IPS DF 4.7 (cell line): Measurements from ENCODE around the gene NMNAT3.

Experiments used
- DNase-seq: peaks from one replicate; pipeline ENCODE4 v3.0.0-alpha.2; 2013; ENCODE audit warnings: low spot score; ENCODE audit errors: extremely low read depth

Gene NMNAT3

GRCh38 chr3:139521144-139521543 lies 156.6 kb downstream of the NMNAT3 start:
- DNase-seq: no peak

- DNase-seq: no peak
Measured at GRCh38 chr3:139519998-139520737, 157.6 kb downstream of the NMNAT3 start.

- no peak for DNase-seq
Measured at GRCh38 chr3:139518926-139519842, 158.6 kb downstream of the NMNAT3 start.

GRCh38 chr3:139518306-139518705 lies 159.5 kb downstream of the NMNAT3 start:
- no peak for DNase-seq

- no peak for DNase-seq
Measured at GRCh38 chr3:139517321-139518065, 160.3 kb downstream of the NMNAT3 start.

GRCh38 chr3:139514741-139515140 lies 163.0 kb downstream of the NMNAT3 start:
- no peak for DNase-seq
